ENCODE measurements around the gene ZBTB34.

Gene ZBTB34

GRCh38 chr9:126885131-126885641 is 24.7 kb downstream of the ZBTB34 start:
- TF ChIP-seq CTCF (IDR thresholded peaks at IDR 0.05; ENCODE audit: insufficient read depth, low read length, missing control alignments) = no peak
- no peak overlapping the region for H3K4me3 ChIP-seq (ENCODE audit: low read depth, low read length)
- ChIA-PET CTCF (no interaction called here), POLR2A (no interaction called here)
- DNase-seq (ENCODE audit: low read depth, low spot score) = no peak

- CTCF ChIA-PET = no interaction called here
These were observed 25.8 kb downstream of the ZBTB34 start for GRCh38 chr9:126886034-126886822.

GRCh38 chr9:126886897-126887296 is 26.5 kb downstream of the ZBTB34 start:
- no peak for DNase-seq (ENCODE audit: low read depth, low spot score)
- ChIA-PET POLR2A (no interaction called here), CTCF (no interaction called here)
- no peak overlapping the region for H3K4me3 ChIP-seq (ENCODE audit: low read depth, low read length)
- no peak for TF ChIP-seq CTCF (IDR thresholded peaks at IDR 0.05; ENCODE audit: insufficient read depth, low read length, missing control alignments)

More at GRCh38 chr9:126886034-126886822, 25.8 kb downstream of the ZBTB34 start:
- TF ChIP-seq CTCF (IDR thresholded peaks at IDR 0.05; ENCODE audit: insufficient read depth, low read length, missing control alignments) = no peak
- H3K4me3 ChIP-seq (ENCODE audit: low read depth, low read length) = no peak overlapping the region
- no peak for DNase-seq (ENCODE audit: low read depth, low spot score)
- POLR2A ChIA-PET = no interaction called here

GRCh38 chr9:126891676-126892075 is 31.2 kb downstream of the ZBTB34 start:
- no peak for TF ChIP-seq CTCF (IDR thresholded peaks at IDR 0.05; ENCODE audit: insufficient read depth, low read length, missing control alignments)
- POLR2A ChIA-PET = no interaction called here
- H3K4me3 ChIP-seq (ENCODE audit: low read depth, low read length) = no peak overlapping the region
- DNase-seq (ENCODE audit: low read depth, low spot score) = no peak
- CTCF ChIA-PET = interaction anchor here (1.0 to 1.8 kb wide), 2 partner anchors 11 to 12 kb away, joined by 3 to 5 read pairs; no protein-coding TSS in a partner anchor

GRCh38 chr9:126893079-126893478 is 32.6 kb downstream of the ZBTB34 start:
- ChIA-PET POLR2A (no interaction called here), CTCF (interaction anchor here (1.8 kb wide), 1 partner anchor 10 kb away, joined by 5 read pairs; no protein-coding TSS in a partner anchor)
- no peak overlapping the region for H3K4me3 ChIP-seq (ENCODE audit: low read depth, low read length)
- no peak for DNase-seq (ENCODE audit: low read depth, low spot score)
- no peak for TF ChIP-seq CTCF (IDR thresholded peaks at IDR 0.05; ENCODE audit: insufficient read depth, low read length, missing control alignments)

- H3K4me3 ChIP-seq (ENCODE audit: low read depth, low read length) = no peak overlapping the region
- ChIA-PET CTCF (no interaction called here), POLR2A (no interaction called here)
- DNase-seq (ENCODE audit: low read depth, low spot score) = no peak
- TF ChIP-seq CTCF (IDR thresholded peaks at IDR 0.05; ENCODE audit: insufficient read depth, low read length, missing control alignments) = no peak
These were observed 33.7 kb downstream of the ZBTB34 start for GRCh38 chr9:126894052-126894603.

All from AG04449 (cell line).